Duodenal mucosa (tissue), 2 donors: ENCODE measurements around the gene NOBOX.

Source experiments
- H3K27ac ChIP-seq: one replicate; pipeline ENCODE4 v1.7.0; 2013; ENCODE audit warnings: low read depth, low read length
- H3K27me3 ChIP-seq, 2 donors: one replicate each; pipeline ENCODE4 v1.7.0; 2013; ENCODE audit warnings: low read length in 2 of 2, control low read depth in 1 of 2; ENCODE audit not compliant: insufficient read depth in 2 of 2, control insufficient read depth in 1 of 2
- H3K36me3 ChIP-seq, 2 donors: one replicate each; pipeline ENCODE4 v1.7.0; 2013; ENCODE audit warnings: low read length in 2 of 2, control low read depth in 1 of 2; ENCODE audit not compliant: insufficient read depth in 2 of 2, control insufficient read depth in 1 of 2
- H3K4me1 ChIP-seq, 2 donors: one replicate each; pipeline ENCODE4 v1.7.0; 2013; ENCODE audit warnings: low read length in 2 of 2, control low read depth in 1 of 2; ENCODE audit not compliant: insufficient read depth in 2 of 2, control insufficient read depth in 1 of 2
- H3K4me3 ChIP-seq, 2 donors: one replicate each; pipeline ENCODE4 v1.7.0; 2013; ENCODE audit warnings: low read length in 2 of 2, low read depth in 1 of 2
- H3K9ac ChIP-seq, 2 donors: one replicate each; pipeline ENCODE4 v1.7.0; 2013; ENCODE audit warnings: low read length in 2 of 2, low read depth in 1 of 2
- H3K9me3 ChIP-seq, 2 donors: one replicate each; pipeline ENCODE4 v1.7.0; 2013; ENCODE audit warnings: low read length in 2 of 2, control low read depth in 1 of 2; ENCODE audit not compliant: control insufficient read depth in 1 of 2

The NOBOX gene

GRCh38 chr7:144398291-144398690 lies 5.2 kb downstream of the NOBOX start:
- Histone ChIP-seq H3K36me3 (no peaks in the 10 kb centered on the region), H3K9me3 (no peaks in the 10 kb centered on the region), H3K4me3 (no peak overlapping the region), H3K9ac (no peak overlapping the region), H3K27me3 (no peaks in the 10 kb centered on the region), H3K4me1 (no peaks in the 10 kb centered on the region), H3K27ac (no peak overlapping the region)

DNA sequence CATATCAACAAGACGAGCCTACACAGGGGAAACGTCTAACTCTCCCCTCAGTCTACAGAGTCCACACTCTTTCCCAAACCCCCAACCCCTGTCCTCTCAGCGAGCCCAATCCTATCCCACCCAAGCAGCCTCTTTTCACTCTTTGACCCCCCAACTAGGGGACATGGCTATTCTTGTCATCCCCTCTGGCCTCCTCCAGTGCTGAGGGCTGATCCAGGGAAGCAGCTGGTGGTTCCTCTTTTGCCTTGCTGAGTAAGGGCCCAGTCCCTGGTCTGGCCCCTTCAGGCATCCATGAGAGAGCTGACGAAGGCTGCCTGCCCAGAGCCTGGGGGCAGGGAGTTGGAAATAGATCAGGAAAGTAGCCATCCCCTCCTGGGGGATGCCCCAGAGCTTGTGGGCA lies 6.4 kb downstream of the NOBOX start:
- H3K9ac ChIP-seq = no peak overlapping the region
- no peaks in the 10 kb centered on the region for H3K36me3 ChIP-seq
- H3K4me3 ChIP-seq = no peak overlapping the region
- H3K4me1 ChIP-seq = peaks cover 0 to under 1% of the 10 kb centered on the region in 2 donors
- no peaks in the 10 kb centered on the region for H3K9me3 ChIP-seq
- no peaks in the 10 kb centered on the region for H3K27me3 ChIP-seq
- H3K27ac ChIP-seq = no peak overlapping the region

DNA sequence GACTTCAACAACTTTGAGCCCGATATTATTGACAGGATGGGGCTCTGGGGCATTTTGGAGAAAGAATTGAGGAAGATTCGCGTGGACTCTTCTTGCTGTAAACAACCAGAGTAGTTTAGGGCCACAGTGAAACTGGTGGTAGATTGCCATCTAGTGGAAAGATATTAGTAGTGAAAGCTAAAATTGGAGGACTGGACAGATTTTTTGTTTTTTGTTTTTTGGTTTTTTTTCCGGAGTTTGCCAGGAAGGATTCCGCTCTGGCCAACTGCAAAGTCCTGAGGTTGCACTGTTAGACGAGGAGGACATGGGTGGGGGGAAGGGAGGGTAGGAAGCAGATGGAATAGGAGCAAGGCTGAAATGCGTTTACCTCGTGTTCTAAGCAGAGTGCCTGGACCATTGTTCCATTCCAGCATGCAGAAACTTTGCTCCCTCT lies 11.7 kb downstream of the NOBOX start:
- peak overlapping the region in 1 of 2 donors; percentile 24 for H3K9ac ChIP-seq
- peak overlapping the region in 1 of 2 donors; percentile 20 for H3K4me3 ChIP-seq
- no peaks in the 10 kb centered on the region for H3K9me3 ChIP-seq
- no peak overlapping the region for H3K27ac ChIP-seq
- H3K27me3 ChIP-seq = no peaks in the 10 kb centered on the region
- peaks cover 0 to 4% of the 10 kb centered on the region in 2 donors for H3K4me1 ChIP-seq
- H3K36me3 ChIP-seq = no peaks in the 10 kb centered on the region

GRCh38 chr7:144391014-144391413 lies 12.5 kb downstream of the NOBOX start:
- no peaks in the 10 kb centered on the region for H3K9me3 ChIP-seq
- H3K27me3 ChIP-seq = no peaks in the 10 kb centered on the region
- no peaks in the 10 kb centered on the region for H3K36me3 ChIP-seq
- no peak overlapping the region for H3K4me3 ChIP-seq
- H3K9ac ChIP-seq = no peak overlapping the region
- H3K27ac ChIP-seq = no peak overlapping the region
- H3K4me1 ChIP-seq = peaks cover 0 to 4% of the 10 kb centered on the region in 2 donors

GRCh38 chr7:144390481-144390880 lies 13.0 kb downstream of the NOBOX start:
- no peaks in the 10 kb centered on the region for H3K9me3 ChIP-seq
- no peak overlapping the region for H3K27ac ChIP-seq
- no peak overlapping the region for H3K4me3 ChIP-seq
- H3K9ac ChIP-seq = no peak overlapping the region
- H3K27me3 ChIP-seq = no peaks in the 10 kb centered on the region
- no peaks in the 10 kb centered on the region for H3K36me3 ChIP-seq
- peaks cover 0 to 6% of the 10 kb centered on the region in 2 donors for H3K4me1 ChIP-seq

- no peak overlapping the region for H3K4me3 ChIP-seq
- H3K4me1 ChIP-seq = peaks cover 7 to 15% of the 10 kb centered on the region in 2 donors
- H3K36me3 ChIP-seq = no peaks in the 10 kb centered on the region
- no peak overlapping the region for H3K27ac ChIP-seq
- H3K27me3 ChIP-seq = no peaks in the 10 kb centered on the region
- H3K9me3 ChIP-seq = no peaks in the 10 kb centered on the region
- no peak overlapping the region for H3K9ac ChIP-seq
Observed at GRCh38 chr7:144388950-144389349, 14.5 kb downstream of the NOBOX start.

DNA sequence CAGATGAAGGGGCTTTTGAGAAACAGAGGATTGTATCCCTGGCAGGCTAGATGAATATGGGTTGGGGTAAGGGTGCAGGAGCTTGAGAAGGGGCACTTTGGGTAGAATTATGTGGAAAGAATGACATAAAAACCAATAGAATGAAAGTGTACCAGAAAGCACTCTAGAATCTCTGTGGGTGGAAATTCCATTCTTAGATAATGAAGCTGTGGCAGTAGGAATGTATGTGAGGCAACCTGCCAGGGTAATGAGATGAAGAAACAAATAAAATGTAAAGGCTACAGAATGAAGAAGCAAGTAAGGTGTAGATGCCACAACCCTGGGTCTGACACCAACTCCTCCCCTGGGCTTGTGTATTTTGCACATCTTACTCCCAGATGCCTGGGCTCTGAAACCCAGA lies 16.8 kb downstream of the NOBOX start:
- peaks cover 13% of the 10 kb centered on the region in 2 donors for H3K4me1 ChIP-seq
- no peak overlapping the region for H3K4me3 ChIP-seq
- H3K27ac ChIP-seq = no peak overlapping the region
- H3K9me3 ChIP-seq = no peaks in the 10 kb centered on the region
- H3K27me3 ChIP-seq = no peaks in the 10 kb centered on the region
- H3K9ac ChIP-seq = no peak overlapping the region
- no peaks in the 10 kb centered on the region for H3K36me3 ChIP-seq

GRCh38 chr7:144384555-144385245 lies 18.8 kb downstream of the NOBOX start:
- peak overlapping the region; percentile 58 to 60 for H3K9ac ChIP-seq
- H3K4me3 ChIP-seq = peak overlapping the region; percentile 53 to 64
- peak overlapping the region; percentile 70 for H3K27ac ChIP-seq
- H3K36me3 ChIP-seq = peaks cover 6 to 13% of the 10 kb centered on the region in 2 donors
- no peaks in the 10 kb centered on the region for H3K9me3 ChIP-seq
- peaks cover 13% of the 10 kb centered on the region in 2 donors for H3K4me1 ChIP-seq
- H3K27me3 ChIP-seq = no peaks in the 10 kb centered on the region

DNA sequence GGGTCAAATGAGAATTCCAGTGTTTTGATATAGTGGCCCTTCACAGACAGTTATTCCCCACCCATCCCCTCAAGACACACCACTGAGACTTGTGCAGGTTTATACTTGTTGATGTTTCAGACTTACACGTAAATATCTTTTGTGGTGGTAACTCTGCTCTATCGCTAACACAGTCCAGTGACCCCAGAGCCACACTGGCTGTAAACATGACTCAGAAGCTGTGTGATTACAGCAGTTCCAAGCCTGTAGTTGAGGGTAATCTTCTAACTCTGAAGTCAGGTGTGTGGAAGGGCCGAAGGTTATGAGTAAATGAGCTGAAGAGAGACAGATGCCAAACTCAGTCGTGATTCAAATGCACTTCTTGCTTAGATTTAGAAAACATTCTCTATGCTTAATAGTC lies 19.4 kb downstream of the NOBOX start:
- peak overlapping the region; percentile 53 to 64 for H3K4me3 ChIP-seq
- H3K4me1 ChIP-seq = peaks cover 13% of the 10 kb centered on the region in 2 donors
- no peaks in the 10 kb centered on the region for H3K27me3 ChIP-seq
- H3K9ac ChIP-seq = peak overlapping the region; percentile 58 to 60
- H3K9me3 ChIP-seq = no peaks in the 10 kb centered on the region
- peaks cover 11 to 13% of the 10 kb centered on the region in 2 donors for H3K36me3 ChIP-seq
- H3K27ac ChIP-seq = peak overlapping the region; percentile 70

DNA sequence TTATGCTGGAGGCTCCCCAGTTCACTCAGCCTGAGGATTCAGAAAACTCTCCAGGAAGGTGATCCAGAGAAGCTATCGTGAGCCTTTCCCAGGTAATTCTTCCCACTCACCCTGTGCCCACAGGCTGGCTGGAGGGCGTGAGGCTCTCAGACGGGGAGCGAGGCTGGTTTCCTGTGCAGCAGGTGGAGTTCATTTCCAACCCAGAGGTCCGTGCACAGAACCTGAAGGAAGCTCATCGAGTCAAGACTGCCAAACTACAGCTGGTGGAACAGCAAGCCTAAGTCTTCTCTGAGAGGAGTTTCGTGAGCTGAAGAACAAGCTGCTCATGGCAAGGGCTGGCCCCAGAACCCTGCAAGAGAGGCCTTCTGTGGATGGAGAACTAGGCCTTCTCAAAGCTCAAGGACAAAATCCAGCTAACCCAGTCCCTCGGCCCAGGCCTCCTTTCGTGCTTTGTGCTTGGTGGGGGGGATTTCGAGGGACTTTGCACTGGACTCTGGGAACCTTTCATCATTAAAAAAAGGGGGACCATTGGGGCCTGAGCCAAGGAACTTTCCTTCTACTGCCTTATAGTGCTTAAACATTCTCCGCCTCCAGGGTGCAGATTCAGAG lies 23.6 kb downstream of the NOBOX start:
- H3K4me3 ChIP-seq = no peak overlapping the region
- no peaks in the 10 kb centered on the region for H3K9me3 ChIP-seq
- H3K4me1 ChIP-seq = peaks cover 7 to 9% of the 10 kb centered on the region in 2 donors
- H3K27ac ChIP-seq = no peak overlapping the region
- no peak overlapping the region for H3K9ac ChIP-seq
- peaks cover 25 to 30% of the 10 kb centered on the region in 2 donors for H3K36me3 ChIP-seq
- no peaks in the 10 kb centered on the region for H3K27me3 ChIP-seq
